HG03469 (cell line): ENCODE results near the gene SPSB4.

Experiments used
- ATAC-seq: cut with Tn5 transposase; IDR thresholded peaks from one replicate; pipeline ENCODE4 v1.9.1; 2021; ENCODE audit warnings: mild to moderate bottlenecking, moderate library complexity, moderate number of reproducible peaks; ENCODE audit not compliant: unreplicated experiment

The SPSB4 gene

DNA sequence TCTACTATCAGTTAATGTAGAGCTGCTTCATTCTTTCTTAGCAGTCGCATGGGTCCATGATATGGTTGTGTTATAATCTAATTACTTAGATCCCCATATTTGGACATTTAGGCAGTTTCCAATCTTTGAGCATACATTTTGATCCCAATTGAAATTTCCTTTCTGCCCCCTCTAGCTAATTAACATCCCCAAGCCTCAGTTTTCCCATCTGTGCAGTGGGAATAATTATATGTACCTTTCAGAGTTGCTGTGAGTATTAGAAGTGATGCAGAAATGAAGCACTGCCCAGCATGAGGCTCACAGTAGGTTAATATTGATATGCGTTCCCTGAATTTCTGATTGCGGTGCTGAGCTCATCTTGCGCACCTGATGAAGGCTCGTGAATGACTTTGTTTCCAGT is 21.8 kb downstream of the SPSB4 start:
- no peak for ATAC-seq

DNA sequence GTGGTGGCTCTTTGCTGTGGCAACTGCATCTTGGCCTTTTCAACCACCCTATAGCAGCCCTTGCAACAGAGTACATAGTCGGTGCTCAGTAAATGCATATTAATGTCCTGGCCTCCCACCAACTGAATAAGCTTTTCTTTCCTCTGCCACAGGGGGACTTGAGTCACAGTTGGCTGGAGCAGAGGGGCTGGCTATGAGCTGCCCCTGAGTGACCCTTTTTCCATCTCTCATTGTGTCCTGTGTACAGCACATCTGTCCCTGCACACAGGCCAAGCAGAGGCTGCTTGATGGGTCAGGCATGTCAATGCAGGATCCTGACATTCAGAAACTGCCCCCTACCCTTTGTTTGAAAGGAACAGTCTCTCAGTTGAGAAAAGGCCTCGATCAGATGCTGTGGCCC is 22.4 kb downstream of the SPSB4 start:
- ATAC-seq: no peak

DNA sequence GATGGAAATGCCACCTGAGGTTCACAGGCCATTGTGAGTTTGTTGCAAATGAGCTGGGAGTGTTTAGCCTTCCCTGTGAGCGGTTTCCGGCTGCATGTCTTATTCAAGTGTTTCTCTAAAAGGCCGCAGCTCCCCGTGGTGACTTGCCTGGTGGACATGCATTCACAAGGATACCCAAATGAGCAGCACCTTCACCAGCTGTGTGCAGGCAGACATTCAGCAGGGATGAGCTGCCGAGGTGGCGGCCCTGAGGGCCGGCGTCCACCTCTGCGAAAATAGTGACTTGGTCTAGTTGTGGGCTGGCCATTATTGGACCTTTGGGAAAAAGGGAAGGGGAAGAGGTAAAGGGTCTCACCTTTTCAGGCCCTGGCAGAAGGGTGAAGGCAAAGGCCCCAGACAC is 23.4 kb downstream of the SPSB4 start:
- ATAC-seq: no peak

DNA sequence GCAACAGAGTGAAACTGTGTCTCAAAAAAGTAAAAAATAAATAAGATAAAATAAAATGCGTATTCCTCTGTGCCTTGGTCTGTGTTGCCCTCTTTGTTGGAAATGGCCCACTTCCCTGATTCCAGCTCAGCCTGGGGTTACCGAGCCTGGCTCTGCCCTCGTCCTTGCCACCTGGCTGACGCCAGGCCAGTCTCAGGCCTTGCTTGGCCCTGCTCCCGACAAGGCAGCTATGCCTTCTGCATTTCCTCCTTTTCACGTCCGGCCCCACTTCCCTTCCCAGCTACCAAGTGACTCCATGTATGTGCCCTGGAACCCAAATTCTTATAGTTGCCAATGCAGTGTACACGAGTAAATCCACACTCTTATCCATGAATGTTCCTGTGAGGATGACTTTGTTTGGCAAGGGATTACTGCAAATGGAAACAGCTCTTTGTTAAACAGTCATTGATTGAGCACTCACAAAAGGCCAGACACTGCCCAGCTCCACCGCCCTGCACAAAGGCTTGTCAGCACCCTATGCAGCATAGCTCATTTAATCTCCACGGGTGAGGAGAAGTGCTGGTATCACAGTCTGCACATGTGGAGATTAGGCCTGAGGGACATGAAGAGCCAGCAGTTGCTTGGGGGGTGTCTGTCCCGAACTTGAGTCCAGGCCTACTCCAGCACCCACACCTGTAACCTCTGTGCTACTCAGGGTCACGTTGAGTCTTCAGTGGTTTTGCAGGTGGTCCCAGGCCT is 25.1 kb downstream of the SPSB4 start:
- ATAC-seq: no peak

DNA sequence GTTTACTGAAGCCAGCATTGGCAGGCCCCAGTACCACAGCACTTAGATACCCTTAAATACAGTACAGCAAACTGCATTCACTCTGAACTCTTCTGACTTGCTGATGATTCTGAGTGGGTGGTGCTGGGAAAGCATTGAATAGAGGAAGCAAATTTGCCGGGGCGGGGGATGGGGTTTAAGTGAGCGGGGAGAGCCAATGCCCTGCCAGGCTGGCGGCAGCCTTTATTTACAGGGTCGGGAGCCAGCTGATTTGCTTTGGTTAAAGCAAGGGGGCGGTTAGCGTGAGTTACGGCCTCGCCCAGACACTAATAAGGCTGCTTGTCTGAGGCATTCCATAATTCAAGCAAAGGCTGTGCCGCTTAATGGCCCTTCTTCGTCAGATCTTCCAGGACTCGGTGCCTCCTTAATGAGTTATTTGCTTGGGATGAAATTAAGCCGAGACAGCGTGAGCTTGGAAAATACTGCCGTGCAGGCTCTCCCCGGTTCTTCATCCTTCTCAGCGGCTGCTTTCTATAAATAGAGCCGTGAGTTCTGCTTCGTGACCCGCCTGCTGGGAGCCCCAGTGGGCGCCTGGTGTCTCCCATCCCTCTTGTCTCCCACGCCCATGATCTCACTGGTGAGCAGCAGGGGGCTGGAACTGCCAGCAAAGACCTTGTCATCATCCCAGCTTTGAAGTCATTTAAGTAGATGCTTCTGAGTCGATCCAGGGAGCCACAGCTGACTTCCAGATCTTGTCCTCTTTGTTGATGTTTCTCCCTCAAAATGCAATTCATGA is 25.8 kb downstream of the SPSB4 start:
- no peak for ATAC-seq

DNA sequence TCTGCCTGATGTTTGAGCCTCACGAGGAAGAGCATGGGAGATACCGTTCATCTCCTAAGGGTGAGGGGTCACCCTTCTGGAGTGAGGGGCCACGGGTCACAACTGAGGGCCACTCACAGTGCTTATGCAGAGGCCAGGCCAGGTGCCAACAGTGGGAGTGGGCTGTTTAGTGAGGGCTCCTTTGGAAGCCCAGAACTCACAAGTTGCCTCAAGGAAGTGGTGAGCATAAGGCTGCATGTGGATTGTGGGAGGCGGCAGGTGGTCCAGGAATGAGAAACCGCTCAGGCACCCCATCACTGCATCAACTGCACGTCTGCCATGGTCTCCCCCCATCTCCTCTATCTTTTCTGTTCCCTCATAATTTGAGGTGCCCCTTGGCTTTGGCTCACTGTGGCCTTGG is 26.5 kb downstream of the SPSB4 start:
- no peak for ATAC-seq

DNA sequence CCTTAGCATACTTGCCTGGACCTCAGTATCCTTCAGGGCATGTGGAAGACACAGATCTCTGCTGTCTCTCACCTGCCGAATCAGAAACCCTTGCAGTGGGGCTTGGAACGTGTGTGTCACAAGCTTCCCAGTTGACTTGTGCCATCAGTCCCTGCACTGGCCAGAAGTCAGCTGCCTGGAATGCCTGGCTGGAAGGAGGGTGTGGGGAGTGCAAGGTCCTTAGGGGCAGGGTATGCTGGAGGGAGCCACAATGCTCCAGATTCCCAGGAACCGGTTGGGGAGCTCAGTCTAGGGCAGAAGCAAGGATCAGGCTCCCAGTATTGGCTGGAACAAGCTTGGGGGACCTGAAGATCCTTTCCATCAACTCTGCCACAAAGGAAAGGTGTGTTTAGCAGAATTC is 27.1 kb downstream of the SPSB4 start:
- ATAC-seq: no peak

DNA sequence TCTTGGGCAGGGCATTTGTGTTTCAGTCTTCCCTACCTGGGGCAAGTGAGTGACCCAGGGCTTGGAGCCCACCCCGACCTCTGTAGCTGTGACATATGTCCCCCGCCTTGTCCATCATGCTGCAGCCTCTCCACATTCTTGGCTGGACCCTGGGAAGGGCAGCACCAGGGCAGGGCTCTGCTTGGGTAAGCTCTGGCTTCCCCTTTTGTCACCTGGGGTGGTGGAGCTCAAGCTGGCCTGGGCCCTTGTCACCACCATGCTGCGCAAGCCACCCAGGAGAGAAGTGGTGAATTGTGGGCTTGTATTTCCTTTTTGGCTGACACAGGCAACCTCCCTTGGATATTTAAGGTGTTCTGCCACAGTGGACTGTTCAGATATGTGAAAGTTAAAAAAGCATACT is 29.3 kb downstream of the SPSB4 start:
- no peak for ATAC-seq

DNA sequence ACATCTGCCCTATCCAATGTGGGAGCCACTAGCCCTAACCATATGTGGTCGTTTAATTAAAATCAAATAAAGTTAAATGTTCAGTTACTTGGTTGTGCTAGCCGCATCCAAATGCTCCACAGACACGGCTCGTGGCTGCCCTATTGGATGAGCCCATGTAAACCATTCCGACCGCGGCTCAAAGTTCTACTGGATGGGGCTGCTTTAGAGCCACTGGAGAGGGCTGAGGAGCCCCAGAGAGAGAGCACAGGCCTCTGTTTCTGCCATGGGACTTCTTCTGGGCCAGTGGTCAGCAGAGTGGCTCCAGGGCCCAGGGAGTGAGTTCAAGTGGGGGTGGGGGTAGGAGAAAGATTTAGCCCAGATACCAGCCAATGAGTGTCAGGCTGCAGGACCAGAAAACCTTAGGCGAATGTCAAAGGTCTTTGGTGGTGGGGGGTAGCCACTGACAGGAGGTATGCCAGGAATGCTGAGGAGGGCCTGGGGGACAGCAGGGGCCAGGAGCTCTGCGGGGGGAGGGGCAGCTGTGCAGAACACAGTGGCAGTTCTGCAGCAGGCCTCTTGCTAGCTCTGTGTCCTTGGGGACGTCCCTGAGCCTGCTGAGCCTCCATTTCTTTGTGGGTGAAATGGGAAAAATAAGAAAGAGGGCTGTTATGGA is 30.1 kb downstream of the SPSB4 start:
- ATAC-seq: no peak

DNA sequence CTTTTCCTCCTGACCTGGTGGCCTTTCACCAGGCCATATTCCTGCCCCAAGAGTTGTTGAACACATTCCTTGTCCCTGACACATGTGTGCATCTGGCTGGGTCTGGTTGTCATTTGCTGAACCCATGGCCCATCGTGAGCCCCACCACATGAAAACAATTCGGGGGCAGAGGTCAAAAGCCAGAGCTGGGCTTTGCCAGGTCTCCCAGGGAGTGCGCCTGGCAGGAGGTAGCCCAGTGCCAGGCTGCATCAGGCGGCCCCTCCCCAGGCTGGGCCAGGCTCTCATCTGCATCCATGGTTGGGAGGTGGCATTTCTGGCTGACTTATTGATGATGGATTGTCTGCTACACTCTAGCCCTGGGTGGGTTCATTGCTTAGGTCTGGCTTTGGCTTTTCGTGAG is 30.9 kb downstream of the SPSB4 start:
- no peak for ATAC-seq

DNA sequence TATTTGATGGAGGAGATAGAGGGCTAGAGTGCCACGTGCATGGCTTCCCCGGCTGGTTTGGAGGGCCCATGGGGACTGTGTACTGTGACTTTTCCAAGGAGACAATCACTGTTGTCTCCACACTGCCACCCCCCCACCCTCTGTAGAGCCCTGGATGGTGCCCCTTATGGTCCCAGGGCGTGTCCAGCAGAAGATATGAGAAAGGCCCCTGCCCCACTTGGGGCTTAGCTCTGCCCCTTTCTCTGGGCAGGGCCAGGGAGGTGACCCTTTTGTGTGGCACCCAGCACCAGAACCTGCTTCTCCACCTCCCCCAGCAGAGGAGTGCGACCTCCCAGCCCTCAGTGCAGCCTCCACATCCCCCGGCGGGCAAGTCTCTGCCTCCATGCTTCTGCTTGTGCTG is 32.1 kb downstream of the SPSB4 start:
- no peak for ATAC-seq

DNA sequence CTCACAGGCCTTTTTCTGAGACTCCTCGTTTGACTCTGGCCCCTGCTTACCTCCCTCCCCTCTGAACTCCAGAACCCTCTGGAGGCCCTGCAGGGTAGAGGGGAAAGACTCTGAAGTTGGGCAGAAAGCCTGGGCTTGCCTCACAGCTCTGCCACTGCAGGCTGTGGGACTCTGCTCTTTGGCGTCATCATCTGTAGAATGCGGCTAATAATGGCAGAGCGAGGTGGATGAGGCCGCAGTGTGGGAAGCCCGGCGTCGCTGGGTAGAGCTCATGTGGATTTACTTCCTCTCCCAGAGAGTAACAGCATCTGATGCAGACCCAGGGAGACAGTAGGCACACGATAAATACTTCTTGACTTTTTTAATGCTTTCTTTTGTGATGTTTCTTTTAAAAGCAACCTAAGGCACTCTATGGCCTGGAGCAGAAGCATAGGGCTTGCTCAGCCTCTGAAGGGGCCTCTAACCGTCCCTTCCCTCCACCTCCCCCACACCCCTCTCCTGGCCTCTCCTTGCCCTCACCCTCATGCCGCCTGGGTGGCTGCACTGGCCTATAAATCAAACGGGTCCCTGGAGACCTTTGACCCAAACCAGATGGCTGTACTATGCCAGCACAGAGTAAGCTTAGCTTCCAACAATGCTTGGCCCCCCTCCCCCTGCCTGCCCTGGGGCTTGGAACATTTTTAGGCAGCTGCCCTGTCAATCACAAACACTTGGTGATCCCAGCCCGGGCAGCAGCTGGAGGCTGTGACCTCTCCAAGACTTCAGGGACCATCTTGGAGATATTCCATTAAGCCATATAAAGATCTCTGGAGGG is 32.9 kb downstream of the SPSB4 start:
- ATAC-seq: no peak

DNA sequence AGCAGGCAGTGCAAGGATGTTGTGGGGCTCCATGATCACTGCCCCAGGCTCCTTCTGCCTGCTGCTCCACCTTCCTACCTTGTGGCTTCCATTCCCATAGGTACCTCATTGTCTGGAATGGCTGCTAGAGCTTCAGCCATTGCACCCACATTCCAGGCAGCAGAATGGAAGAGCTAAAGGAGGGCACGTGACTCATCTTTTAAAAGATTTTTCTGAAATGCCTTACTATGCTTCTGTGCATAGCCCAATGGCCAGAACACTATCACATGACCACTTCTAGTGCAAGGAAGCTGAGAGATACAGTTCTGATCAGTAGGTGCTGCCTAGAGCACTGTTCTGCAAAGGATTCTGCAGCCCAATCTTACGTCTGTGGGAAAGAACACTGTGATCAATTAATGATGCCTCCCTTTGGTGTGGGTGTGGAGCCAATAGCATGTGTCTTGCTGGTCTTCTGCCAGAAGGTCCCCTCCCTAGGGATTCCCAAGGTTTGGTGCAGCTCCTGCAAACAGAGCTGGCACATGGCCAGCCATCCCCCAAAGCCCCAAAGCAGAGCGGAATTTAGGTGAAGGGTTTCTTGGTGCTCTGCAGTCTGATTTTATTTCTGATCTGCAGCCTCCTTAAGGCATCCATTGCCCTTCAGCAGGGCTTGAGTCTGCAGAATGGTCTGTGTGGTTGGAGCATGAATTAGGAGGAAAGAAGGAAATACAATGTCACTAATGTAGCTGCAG is 34.4 kb downstream of the SPSB4 start:
- ATAC-seq: no peak

DNA sequence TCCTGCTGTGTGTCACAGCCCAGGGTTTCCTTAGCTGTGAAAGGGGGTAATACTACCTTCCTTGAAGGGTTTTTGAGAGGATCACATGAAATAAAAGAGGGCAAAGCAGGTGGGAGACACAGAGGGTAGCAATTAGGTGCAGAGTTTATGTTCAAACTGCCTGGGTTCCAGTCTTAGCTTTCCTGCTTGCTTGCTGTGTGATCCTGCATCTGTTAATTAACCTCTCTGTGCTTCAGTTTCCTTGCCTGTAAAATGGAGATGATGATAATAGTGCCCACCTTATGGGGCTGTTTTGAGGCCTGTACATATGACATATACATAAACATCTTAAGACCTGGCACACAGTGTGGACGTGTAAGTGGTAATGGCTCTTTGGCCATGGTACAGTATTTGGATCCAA is 35.0 kb downstream of the SPSB4 start:
- no peak for ATAC-seq

DNA sequence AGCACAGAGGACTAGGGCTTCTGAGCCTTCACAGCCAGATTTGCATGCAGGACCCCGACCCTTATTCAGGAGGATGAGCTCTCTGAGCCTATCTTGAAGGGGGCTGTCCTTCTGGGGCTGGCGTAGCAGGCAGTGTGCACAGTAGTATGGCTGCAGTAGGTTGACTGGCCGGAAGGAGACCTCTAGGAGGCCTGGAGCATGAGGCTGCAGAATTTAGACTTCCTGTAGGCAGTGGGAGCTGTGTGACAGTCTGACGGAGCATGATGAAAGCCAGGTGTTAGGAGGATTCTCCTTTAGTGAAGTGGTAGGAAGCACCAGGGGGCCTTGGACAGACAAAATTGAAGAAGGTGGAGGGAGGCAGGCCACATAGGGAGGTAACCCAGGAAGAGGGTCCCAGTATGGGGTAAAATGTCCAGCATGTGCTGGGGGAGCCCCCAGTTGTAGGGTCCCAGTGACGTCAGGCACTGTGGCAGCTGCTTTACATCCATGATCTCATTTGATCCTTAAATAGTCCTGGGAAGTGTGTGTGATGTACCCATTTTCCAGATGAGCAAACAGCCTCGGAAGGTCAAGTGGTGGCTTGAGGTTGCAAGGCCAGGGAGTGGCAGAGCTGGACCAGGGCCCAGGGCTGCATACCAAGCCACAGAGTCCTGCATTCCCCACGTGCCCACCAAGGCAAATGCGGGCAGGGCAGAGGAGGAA is 36.1 kb downstream of the SPSB4 start:
- no peak for ATAC-seq

DNA sequence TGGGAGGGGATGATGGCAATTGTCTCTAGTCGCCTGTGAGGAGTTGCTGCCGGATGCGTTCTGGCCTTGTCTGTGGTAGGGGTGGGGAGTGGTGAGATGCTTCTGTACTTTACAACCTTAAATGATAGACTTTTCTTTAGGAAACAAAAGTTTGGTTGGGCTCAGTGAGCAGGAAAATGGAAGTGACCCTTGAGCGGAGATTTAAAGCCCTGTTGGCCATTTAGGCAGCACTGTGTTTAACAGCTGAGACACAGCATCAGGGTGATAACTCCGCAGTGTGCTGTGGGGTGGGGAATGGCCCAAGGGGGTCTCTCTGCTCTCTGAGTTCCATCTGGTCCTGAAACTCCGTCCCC is 36.6 kb downstream of the SPSB4 start:
- ATAC-seq: no peak

DNA sequence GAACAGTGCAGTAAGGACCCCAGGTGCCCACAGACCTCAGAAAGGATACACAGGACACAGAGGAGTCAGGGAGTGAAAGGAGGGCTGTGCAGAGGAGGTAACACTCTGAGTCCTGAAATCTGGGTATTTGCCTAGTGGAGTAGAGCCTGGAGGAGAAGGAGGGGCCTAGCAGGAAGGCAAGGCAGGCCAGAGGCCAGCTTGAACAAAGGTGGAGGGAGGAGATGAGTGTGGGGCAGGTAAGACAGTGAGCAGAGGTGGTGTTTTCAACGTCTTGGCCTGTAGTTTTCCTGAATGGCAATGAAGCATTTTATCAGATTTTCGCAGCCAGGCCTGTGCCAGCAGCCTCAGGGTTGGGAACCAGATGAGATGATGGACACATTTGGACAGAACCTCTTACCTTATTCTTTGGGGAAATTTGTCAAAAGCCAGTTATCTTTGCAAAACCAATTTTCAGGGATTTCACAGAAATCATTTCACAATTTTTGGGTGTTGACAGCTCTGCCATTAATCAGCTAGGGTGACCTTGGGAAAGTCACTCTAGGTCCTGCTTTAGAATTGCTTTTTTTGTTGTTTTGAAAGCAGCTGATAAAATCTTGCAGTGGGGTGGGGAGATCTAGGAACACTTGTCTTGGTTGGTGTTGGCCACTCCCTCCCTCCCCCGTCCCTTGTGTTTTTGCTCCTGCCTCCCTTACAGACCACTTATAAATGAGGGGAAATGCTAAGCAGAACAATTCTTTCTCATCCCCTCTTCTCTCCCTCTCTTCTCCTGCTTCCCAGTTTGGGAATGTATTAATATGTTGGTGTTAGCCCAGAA is 38.4 kb downstream of the SPSB4 start:
- no peak for ATAC-seq

DNA sequence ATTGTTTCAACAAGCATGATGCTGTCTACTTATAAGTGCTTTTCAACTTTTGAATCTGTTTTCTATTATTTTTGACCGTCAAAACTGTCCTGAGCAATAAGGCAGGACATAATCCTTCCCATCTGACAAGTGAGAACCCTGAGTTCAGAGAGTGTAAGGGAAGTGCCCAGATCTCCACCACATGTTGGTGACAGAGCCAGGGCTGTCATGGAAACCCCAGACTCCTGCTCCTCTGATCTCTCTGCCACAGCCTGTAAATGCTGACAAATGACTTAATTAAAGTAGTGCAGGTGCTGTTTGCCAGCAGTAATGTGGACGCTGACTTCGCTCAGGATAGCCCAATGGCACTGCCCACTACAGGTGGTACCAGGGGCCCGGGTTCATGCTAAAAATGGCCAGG is 40.3 kb downstream of the SPSB4 start:
- ATAC-seq: no peak

DNA sequence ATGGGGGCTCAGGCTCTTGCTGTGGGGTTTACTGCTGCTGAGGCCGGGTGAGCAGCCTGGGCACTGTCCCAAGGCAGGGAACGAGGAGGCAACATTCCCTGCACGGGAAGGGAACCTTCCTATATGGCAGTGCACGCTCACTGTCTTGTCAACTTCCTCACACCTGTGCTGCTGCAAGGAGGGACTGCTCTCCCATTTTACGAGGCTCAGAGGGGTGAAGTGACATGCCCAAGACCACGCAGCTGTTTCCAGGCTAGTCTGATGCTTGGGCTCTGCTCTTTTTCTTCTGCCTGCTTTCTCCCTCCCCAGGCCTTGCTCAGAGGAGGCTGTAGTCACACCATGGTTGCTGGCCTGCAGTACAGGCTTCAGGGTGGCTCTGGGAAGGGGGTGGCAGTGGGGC is 41.5 kb downstream of the SPSB4 start:
- ATAC-seq: no peak
